HG03460 (cell line): ENCODE results near the gene DENND5B.
A peak's percentile ranks its signal among the peaks of the same experiment; 100 is the strongest.
"Not testable (repeated sequence)": the region's sequence is repeated elsewhere in the genome, so short reads cannot be mapped to it uniquely, and the experiment has no call there.

Experiments
- ATAC-seq: cut with Tn5 transposase; IDR thresholded peaks from one replicate; pipeline ENCODE4 v1.9.1; 2021; ENCODE audit not compliant: unreplicated experiment

Gene DENND5B

GRCh38 chr12:31560516-31560915, 30.4 kb downstream of the DENND5B start:
- no peak for ATAC-seq

GRCh38 chr12:31558521-31558920, 32.4 kb downstream of the DENND5B start:
- ATAC-seq = no peak

- ATAC-seq = no peak
Observed at GRCh38 chr12:31557707-31558106, 33.2 kb downstream of the DENND5B start.

- ATAC-seq = not testable (repeated sequence)
Observed at GRCh38 chr12:31555466-31555865, 35.5 kb downstream of the DENND5B start.

GRCh38 chr12:31550590-31550989, 40.3 kb downstream of the DENND5B start:
- not testable (repeated sequence) for ATAC-seq

- no peak for ATAC-seq
Observed at GRCh38 chr12:31536672-31537071, 54.3 kb downstream of the DENND5B start.

- ATAC-seq = no peak
Observed at GRCh38 chr12:31533470-31533869, 57.5 kb downstream of the DENND5B start.

- ATAC-seq = no peak
Observed at GRCh38 chr12:31531893-31532292, 59.0 kb downstream of the DENND5B start.

- no peak for ATAC-seq
Observed at GRCh38 chr12:31528095-31528494, 62.8 kb downstream of the DENND5B start.

- no peak for ATAC-seq
Observed at GRCh38 chr12:31527083-31527482, 63.9 kb downstream of the DENND5B start.

GRCh38 chr12:31526158-31526546, 64.8 kb downstream of the DENND5B start:
- ATAC-seq = no peak

- ATAC-seq = no peak
Observed at GRCh38 chr12:31525496-31526157, 65.3 kb downstream of the DENND5B start.

GRCh38 chr12:31524791-31525495, 66.0 kb downstream of the DENND5B start:
- ATAC-seq = peak; percentile 81

GRCh38 chr12:31523306-31523705, 67.6 kb downstream of the DENND5B start:
- ATAC-seq = no peak

- no peak for ATAC-seq
Observed at GRCh38 chr12:31522607-31523006, 68.3 kb downstream of the DENND5B start.

GRCh38 chr12:31521964-31522363, 69.0 kb downstream of the DENND5B start:
- no peak for ATAC-seq

GRCh38 chr12:31519511-31519910, 71.4 kb downstream of the DENND5B start:
- no peak for ATAC-seq

GRCh38 chr12:31518680-31519227, 72.2 kb downstream of the DENND5B start:
- no peak for ATAC-seq

- no peak for ATAC-seq
Observed at GRCh38 chr12:31517994-31518393, 72.9 kb downstream of the DENND5B start.

GRCh38 chr12:31516702-31517101, 74.2 kb downstream of the DENND5B start:
- no peak for ATAC-seq

- ATAC-seq = no peak
Observed at GRCh38 chr12:31514912-31515311, 76.0 kb downstream of the DENND5B start.

GRCh38 chr12:31510034-31510433, 80.9 kb downstream of the DENND5B start:
- no peak for ATAC-seq
